Melanocyte of skin (primary cell): ENCODE results near the gene PMM1. TPM values are rescaled to one million over a fixed set of nuclear protein-coding genes. Genes with fewer than 3 reads are reported as not detected.

Experiments used
- total RNA-seq, 2 donors: library from RNA; depleted of rRNA; stranded (reverse); fragments of >200 nt; gene quantifications; 2 replicates each; pipeline ENCODE4 v1.2.3, GENCODE V29; 2012

PMM1 gene
- 10 to 100 TPM; 13.4 to 14.3 TPM for total RNA-seq

GRCh38 chr22:41589391-41590241 is at the start of gene PMM1:
PMM1 (minus strand) TSS chr22:41589840; CDS start chr22:41589805, 35 bp downstream.

GRCh38 chr22:41621099-41621910 is 31.7 kb upstream of the PMM1 start, which contains the start of gene XRCC6:
XRCC6 (plus strand) TSS chr22:41621295; CDS start chr22:41622005, 710 bp downstream.

GRCh38 chr22:41620589-41621098 is 31.0 kb upstream of the PMM1 start, which contains the start of gene DESI1:
DESI1 (minus strand) TSS chr22:41621043; CDS start chr22:41620839, 204 bp downstream.

GRCh38 chr22:41543854-41544670 is 45.6 kb downstream of the PMM1 start, which contains the start of gene POLR3H:
POLR3H (minus strand) TSS chr22:41544470; CDS start chr22:41544101, 369 bp downstream.

Other genes starting within 250 kb of the PMM1 start
- 1 to 10 TPM; 3.0 to 3.8 TPM for gene TEF, start 207.9 kb downstream of the PMM1 start, total RNA-seq
- 10 to 100 TPM; 15.5 to 17.0 TPM for gene TOB2, start 143.0 kb downstream of the PMM1 start, total RNA-seq
- gene PHF5A, start 121.1 kb downstream of the PMM1 start, total RNA-seq = 10 to 100 TPM; 23.1 to 51.0 TPM
- 10 to 100 TPM; 72.3 to 86.4 TPM for gene ACO2, start 120.7 kb downstream of the PMM1 start, total RNA-seq
- gene POLR3H, start 45.4 kb downstream of the PMM1 start, total RNA-seq = 10 to 100 TPM; 18.2 to 33.0 TPM
- not detected for gene CSDC2, start 28.8 kb downstream of the PMM1 start, total RNA-seq
- gene DESI1, start 31.2 kb upstream of the PMM1 start, total RNA-seq = 10 to 100 TPM; 15.8 to 22.3 TPM
- 100 to 1,000 TPM; 229 to 327 TPM for gene XRCC6, start 31.5 kb upstream of the PMM1 start, total RNA-seq
- 100 to 1,000 TPM in 1 of 2 donors, 10 to 100 TPM in 1; 76.7 to 111 TPM for gene SNU13, start 99.0 kb upstream of the PMM1 start, total RNA-seq
- gene MEI1, start 109.7 kb upstream of the PMM1 start, total RNA-seq = under 1 TPM in 1 of 2 donors, not detected in 1; 0.67 TPM
- 10 to 100 TPM in 1 of 2 donors, 1 to 10 TPM in 1; 9.3 to 17.0 TPM for gene CCDC134, start 210.8 kb upstream of the PMM1 start, total RNA-seq
- 100 to 1,000 TPM in 1 of 2 donors, 10 to 100 TPM in 1; 89.2 to 110 TPM for gene SREBF2, start 243.3 kb upstream of the PMM1 start, total RNA-seq